CD4-positive, alpha-beta T cell treated with Interleukin-1 beta for 1 hour (primary cell): ENCODE data around the gene ZNF318.

Experiments used
- DNase-seq, 2 donors: peaks; one replicate each; pipeline ENCODE4 v3.0.0-alpha.2; 2020 to 2022

Gene ZNF318

DNA sequence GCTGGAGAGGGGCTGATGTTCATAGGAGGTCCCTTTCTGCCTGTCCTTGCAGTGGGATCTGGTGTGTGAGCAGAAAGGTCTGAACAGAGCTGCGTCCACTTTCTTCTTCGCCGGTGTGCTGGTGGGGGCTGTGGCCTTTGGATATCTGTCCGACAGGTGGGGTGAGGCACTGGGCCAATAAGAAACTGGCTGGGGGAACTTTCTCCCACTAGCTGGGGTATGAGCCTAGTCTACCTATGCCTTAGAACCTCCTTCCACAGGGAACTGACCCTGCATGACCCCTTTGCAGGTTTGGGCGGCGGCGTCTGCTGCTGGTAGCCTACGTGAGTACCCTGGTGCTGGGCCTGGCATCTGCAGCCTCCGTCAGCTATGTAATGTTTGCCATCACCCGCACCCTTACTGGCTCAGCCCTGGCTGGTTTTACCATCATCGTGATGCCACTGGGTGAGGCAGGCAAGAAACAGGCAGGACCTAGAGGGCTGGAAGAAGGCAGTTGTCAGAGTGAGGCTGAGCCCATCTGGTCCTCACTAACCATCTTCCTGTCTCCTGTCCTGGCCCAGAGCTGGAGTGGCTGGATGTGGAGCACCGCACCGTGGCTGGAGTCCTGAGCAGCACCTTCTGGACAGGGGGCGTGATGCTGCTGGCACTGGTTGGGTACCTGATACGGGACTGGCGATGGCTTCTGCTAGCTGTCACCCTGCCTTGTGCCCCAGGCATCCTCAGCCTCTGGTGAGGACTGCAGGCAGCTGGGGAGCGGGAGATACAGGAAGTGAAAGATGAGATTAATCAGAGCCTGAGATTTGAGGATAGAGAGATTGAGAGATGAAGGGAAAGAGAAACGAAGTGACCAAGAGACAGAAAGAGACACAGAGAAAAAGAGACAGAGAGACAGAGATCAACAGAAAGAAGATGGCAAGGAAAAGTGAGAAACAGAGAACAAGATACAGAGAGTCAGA, 69.8 kb downstream of the ZNF318 start:
- no peak for DNase-seq

DNA sequence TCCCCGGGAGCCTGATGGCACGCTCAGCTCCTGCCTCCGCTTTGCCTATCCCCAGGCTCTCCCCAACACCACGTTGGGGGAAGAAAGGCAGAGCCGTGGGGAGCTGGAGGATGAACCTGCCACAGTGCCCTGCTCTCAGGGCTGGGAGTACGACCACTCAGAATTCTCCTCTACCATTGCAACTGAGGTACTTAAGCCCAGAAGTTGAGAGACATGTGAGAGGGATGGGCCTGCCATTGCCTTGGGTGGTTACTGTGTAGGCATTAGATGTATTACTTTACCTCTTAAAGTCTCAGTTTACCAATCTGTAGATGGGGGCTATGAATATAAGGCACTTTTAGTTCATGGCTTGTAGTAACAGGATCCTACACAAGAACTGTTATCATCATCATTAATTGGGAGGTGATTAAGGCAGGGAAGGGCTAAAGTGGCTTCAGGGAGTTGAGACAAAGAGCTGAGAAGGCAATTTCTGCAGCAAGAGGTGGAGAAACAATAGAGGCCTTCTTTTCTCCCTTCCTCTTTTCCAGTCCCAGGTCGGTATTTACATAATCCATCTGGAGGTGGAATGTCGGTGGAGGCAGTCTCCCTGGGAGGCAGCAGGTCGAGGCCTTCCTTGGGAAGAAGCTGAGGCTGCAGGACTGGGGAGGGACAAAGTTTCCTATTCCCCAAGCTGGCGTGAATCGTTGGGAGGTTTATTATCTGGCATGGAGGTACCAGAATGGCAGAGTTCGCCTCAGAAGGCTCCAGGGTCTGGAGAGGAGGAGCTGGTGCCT, 70.7 kb downstream of the ZNF318 start:
- no peak for DNase-seq

DNA sequence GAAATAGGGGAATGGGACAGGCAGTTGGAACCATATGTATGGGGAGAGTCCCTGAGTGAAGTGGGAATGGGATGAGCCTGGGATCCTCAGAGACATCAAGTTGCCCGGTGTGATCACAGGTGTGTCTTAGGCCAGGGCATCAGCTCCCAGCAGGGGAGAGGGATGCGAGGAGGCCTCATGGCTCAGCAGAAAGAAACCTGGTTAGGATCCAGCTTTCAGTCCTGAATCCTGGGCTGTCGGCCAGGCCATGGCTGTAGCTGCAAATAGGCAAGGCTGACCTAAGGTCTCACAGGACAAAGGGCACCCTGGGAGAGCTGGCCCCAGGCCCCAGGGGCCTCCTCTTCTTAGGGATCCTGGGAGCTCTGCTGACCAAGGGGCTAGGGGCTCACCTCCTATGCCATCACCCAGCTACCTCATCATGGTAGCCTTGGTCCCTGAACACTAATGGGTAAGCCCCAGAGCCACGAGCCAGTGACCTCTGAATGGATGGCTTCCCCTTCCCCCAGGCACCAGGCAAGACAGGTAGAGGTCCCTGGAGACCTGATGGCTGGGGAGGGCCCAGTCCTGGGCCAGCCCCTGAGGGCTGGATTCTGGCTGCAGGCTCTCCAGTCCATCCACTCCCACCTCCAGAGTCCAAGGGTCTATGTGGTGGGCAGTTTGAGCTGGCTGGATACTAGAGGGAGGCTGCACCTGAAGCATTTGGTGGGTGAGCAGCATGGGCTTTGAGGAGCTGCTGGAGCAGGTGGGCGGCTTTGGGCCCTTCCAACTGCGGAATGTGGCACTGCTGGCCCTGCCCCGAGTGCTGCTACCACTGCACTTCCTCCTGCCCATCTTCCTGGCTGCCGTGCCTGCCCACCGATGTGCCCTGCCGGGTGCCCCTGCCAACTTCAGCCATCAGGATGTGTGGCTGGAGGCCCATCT, 71.5 kb downstream of the ZNF318 start, which contains the start of gene SLC22A7:
TSS of gene SLC22A7 (plus strand) at position 617 of the 921 bp plus-strand sequence. CDS start at position 716, 99 bp downstream.
- DNase-seq: no peak

- no peak for DNase-seq
Observed at GRCh38 chr6:43296780-43297497, 72.5 kb downstream of the ZNF318 start.

DNA sequence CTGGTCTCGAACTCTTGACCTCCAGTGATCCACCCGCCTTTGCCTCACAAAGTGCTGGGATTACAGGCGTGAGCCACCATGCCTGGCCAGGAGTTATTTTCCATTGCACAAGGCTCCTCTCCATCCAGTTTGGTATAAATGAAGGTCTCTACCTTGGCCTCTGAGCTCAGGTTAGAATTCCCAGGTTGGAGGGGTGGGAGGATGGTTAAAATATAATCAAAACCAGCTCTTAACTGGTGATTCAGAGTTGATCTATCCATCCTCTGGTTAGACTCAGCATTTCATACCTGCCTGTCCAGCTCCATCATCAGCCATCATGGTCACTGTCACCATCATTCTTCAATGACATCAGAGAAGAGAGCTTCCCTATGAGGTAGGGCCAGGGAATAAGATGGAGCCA, 74.0 kb downstream of the ZNF318 start:
- no peak for DNase-seq

DNA sequence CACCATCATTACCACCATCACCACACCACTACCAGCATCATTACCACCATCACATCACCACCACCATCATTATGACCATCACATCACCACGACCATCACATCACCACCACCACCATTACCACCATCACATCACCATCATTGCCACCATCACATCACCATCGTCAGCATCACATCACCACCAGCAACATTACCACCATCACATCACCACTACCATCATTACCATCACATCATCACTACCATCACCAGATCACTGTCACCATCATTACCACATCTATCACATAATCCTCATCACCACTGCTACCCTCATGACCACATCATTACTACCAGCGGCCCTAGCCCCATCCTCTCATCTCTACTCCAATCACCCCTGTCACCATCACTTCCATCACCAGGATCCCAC, 74.9 kb downstream of the ZNF318 start:
- no peak for DNase-seq

- DNase-seq: no peak
Observed at GRCh38 chr6:43293698-43294097, 75.7 kb downstream of the ZNF318 start.

- DNase-seq: no peak
Observed at GRCh38 chr6:43292763-43293318, 76.6 kb downstream of the ZNF318 start.

GRCh38 chr6:43292341-43292740, 77.1 kb downstream of the ZNF318 start:
- DNase-seq: no peak

- DNase-seq: no peak
Observed at GRCh38 chr6:43291708-43292107, 77.7 kb downstream of the ZNF318 start.

- no peak for DNase-seq
Observed at GRCh38 chr6:43290905-43291355, 78.5 kb downstream of the ZNF318 start.

GRCh38 chr6:43290339-43290904, 79.0 kb downstream of the ZNF318 start:
- DNase-seq: no peak

GRCh38 chr6:43287717-43288679, 81.4 kb downstream of the ZNF318 start:
- DNase-seq: no peak

DNA sequence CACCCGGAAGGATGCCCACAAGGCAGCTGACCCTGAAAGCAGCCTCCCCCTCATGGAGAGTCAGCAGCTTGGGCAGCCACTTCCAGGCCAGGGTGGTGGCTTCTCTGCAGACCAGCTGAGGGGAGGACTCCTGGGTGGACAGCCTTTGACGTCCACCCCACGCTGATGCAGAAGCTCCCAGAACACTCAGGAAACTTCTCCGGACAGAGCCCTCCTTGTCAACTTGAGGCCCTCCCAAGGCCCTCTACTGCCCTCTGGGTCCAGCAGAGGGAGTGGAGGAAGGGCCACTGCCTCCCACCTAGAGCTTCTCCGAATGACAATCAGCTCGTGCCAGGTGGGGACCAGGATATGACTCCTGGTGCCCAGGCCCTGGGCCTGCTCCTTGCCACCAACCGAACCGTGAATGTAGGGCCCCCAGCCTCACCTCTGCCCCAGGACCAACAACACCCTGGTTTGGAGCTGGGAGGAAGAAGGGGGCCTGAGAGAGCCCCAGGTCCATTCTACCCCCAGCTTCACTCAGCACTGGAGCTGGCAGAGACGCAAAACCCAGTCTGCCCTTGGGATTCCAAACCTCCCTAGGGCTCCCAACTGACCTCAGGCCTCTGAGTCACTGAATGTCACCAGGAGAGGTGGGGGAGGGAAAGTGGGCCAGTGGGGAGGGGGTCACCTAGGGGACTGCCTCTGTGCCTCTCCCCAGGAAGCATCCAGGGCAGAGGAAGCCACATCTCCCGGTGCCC, 82.3 kb downstream of the ZNF318 start:
- DNase-seq: no peak

DNA sequence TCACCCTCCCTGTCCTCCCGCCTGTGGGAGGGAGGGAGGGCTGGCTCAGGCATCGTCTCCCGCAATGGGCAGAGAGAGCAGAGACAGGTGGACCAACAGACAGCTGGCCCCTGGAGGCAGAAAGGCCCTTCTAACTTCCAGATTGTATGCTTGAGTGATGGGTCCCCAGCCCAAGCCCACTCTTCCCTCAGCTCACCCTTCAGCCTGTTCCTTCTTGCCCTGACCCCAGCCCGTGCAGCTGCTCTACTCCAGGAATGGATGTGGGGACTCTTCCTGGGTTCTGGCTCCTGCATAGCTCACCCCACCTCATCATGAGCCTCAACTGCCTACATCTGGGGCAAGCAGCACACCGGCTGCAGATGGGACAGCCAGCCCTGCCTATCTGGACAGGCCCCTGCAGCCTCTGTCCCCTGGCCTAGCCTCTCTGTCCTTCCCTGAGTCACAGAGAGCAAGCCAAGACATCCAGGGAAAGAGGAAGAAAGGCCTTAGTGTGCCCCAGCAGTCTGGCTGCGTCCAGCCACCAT, 82.9 kb downstream of the ZNF318 start:
- no peak for DNase-seq
